ENCODE results near the gene GPC2.

The GPC2 gene

DNA sequence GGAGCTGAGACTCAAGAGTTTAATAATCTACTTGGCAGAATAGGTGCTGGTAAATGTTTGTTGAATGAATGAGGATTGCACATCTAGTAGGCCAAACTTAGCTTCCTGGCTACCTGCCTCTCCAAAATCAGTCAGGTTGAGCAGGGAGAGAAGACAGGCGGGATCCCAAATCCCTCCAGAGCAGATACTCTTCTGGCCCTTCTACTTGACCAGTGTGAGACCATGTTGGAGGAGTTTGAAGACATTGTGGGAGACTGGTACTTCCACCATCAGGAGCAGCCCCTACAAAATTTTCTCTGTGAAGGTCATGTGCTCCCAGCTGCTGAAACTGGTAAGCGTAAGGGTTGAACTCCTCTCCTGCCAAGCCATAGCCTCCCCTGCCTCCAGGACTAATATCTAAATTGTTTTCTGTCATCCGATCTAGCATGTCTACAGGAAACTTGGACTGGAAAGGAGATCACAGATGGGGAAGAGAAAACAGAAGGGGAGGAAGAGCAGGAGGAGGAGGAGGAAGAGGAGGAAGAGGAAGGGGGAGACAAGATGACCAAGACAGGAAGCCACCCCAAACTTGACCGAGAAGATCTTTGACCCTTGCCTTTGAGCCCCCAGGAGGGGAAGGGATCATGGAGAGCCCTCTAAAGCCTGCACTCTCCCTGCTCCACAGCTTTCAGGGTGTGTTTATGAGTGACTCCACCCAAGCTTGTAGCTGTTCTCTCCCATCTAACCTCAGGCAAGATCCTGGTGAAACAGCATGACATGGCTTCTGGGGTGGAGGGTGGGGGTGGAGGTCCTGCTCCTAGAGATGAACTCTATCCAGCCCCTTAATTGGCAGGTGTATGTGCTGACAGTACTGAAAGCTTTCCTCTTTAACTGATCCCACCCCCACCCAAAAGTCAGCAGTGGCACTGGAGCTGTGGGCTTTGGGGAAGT lies 52.6 kb downstream of the GPC2 start:
- no peak overlapping the region for H3K9ac ChIP-seq (ENCODE audit: low read depth, low read length)
- peaks cover 18% of the 10 kb centered on the region for H3K4me1 ChIP-seq (ENCODE audit: control insufficient read depth, insufficient read depth, low read length)
- no peaks in the 10 kb centered on the region for H3K9me3 ChIP-seq (replicated peaks; ENCODE audit: low read length)
- H3K4me3 ChIP-seq (ENCODE audit: low read length): no peak overlapping the region
- H3K27me3 ChIP-seq (ENCODE audit: control insufficient read depth, insufficient read depth, low read length): no peaks in the 10 kb centered on the region
- H3K4me2 ChIP-seq (ENCODE audit: low read length): no peak overlapping the region
- peaks cover 17% of the 10 kb centered on the region for H3K36me3 ChIP-seq (ENCODE audit: insufficient read depth, low read length)

DNA sequence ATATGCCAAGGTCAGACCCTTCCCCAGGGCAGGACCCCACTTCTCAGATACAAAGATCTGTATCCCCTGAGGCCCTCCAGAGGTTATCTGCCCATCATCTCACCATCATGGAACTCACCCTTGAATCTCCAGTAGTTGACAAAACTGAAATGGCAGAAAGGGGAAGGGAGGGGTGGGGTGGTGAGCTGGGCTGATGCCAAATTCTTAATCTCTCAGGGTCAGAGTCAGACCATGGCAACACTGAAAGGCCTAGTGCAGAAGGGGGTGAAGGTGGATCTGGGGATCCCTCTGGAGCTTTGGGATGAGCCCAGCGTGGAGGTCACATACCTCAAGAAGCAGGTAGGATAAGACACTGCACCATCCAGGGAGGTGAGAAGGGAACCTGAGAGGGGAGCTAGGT lies 54.6 kb downstream of the GPC2 start:
- no peaks in the 10 kb centered on the region for H3K9me3 ChIP-seq (replicated peaks; ENCODE audit: low read length)
- H3K4me1 ChIP-seq (ENCODE audit: control insufficient read depth, insufficient read depth, low read length): peaks cover 16% of the 10 kb centered on the region
- H3K9ac ChIP-seq (ENCODE audit: low read depth, low read length): no peak overlapping the region
- H3K4me3 ChIP-seq (ENCODE audit: low read length): no peak overlapping the region
- peaks cover 17% of the 10 kb centered on the region for H3K36me3 ChIP-seq (ENCODE audit: insufficient read depth, low read length)
- no peaks in the 10 kb centered on the region for H3K27me3 ChIP-seq (ENCODE audit: control insufficient read depth, insufficient read depth, low read length)
- no peak overlapping the region for H3K4me2 ChIP-seq (ENCODE audit: low read length)

DNA sequence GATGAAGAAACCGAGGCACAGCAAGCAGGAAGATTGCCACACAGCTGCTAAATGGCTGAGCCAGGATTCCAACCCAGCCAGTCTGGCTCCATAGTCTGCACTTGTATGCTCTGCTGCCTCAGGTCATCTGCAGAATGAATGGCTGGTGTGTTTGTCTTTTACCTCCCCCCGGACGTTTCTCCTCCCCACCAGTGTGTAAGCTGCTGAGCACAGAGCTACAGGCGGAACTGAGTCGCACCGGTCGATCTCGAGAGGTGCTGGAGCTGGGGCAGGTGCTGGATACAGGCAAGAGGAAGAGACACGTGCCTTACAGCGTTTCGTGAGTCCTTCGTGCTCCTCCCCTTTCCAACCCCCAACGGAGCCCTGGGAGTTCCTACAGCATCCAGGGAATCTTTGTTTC lies 55.1 kb downstream of the GPC2 start:
- Histone ChIP-seq H3K36me3 (ENCODE audit: insufficient read depth, low read length) (peaks cover 17% of the 10 kb centered on the region), H3K9ac (ENCODE audit: low read depth, low read length) (no peak overlapping the region), H3K4me1 (ENCODE audit: control insufficient read depth, insufficient read depth, low read length) (peaks cover 16% of the 10 kb centered on the region), H3K27me3 (ENCODE audit: control insufficient read depth, insufficient read depth, low read length) (no peaks in the 10 kb centered on the region), H3K4me3 (ENCODE audit: low read length) (no peak overlapping the region), H3K9me3 (replicated peaks; ENCODE audit: low read length) (no peaks in the 10 kb centered on the region), H3K4me2 (ENCODE audit: low read length) (no peak overlapping the region)

DNA sequence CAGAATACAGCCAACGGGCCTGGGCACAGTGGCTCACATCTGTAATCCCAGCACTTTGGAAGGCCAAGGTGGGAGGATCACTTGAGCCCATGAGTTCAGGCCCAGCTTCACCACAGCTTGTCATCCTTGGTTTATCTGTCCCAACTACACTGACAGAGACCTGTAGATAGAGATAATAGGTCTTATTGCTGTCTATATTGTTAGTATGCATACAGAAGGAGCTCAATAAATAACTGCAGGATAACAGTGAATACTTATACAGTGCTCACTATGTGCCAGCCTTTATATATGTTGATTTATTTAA lies 56.5 kb downstream of the GPC2 start:
- peak overlapping the region; percentile 85 for H3K9ac ChIP-seq (ENCODE audit: low read depth, low read length)
- no peaks in the 10 kb centered on the region for H3K27me3 ChIP-seq (ENCODE audit: control insufficient read depth, insufficient read depth, low read length)
- H3K4me2 ChIP-seq (ENCODE audit: low read length): peak overlapping the region; percentile 90
- H3K4me1 ChIP-seq (ENCODE audit: control insufficient read depth, insufficient read depth, low read length): peaks cover 13% of the 10 kb centered on the region
- H3K4me3 ChIP-seq (ENCODE audit: low read length): peak overlapping the region; percentile 76
- H3K36me3 ChIP-seq (ENCODE audit: insufficient read depth, low read length): peaks cover 17% of the 10 kb centered on the region
- H3K9me3 ChIP-seq (replicated peaks; ENCODE audit: low read length): no peaks in the 10 kb centered on the region

DNA sequence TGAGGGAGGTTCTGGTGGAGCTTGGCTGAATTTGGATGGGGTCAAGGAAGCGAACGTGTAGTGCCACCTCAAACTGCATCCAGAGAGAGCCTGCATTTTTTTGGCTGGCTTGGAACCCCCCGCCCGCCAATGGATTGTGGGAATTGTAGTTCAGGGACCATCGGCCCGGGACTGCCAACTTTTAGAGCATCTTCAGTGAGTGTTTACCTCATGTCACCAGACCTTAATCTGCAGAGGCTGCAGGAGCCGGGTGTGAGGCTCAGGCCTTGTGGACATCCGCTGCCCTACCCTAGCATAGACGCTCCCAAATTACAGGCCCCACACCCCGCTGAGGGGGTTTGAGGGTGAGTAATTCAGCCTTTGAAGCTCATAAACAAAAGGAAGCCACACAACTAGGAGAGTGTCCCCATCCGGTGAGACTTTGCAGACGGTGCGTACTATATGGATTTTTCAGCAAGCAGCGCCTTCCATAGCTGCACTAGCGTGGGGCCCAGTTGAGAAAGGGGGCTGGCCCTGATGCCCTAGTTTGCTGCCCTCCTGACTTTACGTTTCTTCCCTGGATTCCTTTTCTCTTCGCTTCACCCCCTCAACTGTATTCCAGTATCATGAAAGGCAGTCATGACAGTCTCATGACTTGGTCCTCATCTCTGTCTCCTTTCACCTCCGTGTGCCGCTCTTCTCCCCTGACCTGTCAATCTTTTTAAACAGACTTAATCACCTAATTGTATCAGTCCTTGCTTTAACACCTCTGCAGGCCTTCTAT lies 57.0 kb downstream of the GPC2 start:
- Histone ChIP-seq H3K9ac (ENCODE audit: low read depth, low read length) (peak overlapping the region; percentile 85), H3K9me3 (replicated peaks; ENCODE audit: low read length) (no peaks in the 10 kb centered on the region), H3K36me3 (ENCODE audit: insufficient read depth, low read length) (peaks cover 17% of the 10 kb centered on the region), H3K4me3 (ENCODE audit: low read length) (peak overlapping the region; percentile 76), H3K27me3 (ENCODE audit: control insufficient read depth, insufficient read depth, low read length) (no peaks in the 10 kb centered on the region), H3K4me1 (ENCODE audit: control insufficient read depth, insufficient read depth, low read length) (peaks cover 13% of the 10 kb centered on the region), H3K4me2 (ENCODE audit: low read length) (peak overlapping the region; percentile 90)
